Esophagus muscularis mucosa (tissue), 3 donors: ENCODE measurements around the gene IDE.

Experiments used
- POLR2A ChIP-seq: fragments of 450-650 bp; IDR thresholded peaks from one replicate; pipeline ENCODE4 v1.6.1; 2017; ENCODE audit warnings: antibody characterized with exemption, moderate library complexity, mild to moderate bottlenecking, low read depth
- POLR2AphosphoS5 ChIP-seq, 2 donors: sonication (generic); formaldehyde crosslinking; IDR thresholded peaks; one replicate each; pipeline ENCODE4 v1.6.1; 2017; ENCODE audit warnings: antibody characterized with exemption in 2 of 2
- TF ChIP-seq, protein P1 (sequence below), 3 experiments: fragments of 200-600 bp in 2 of 3; fragments of 450-650 bp in 1 of 3; sonication (generic) in 2 of 3; IDR thresholded peaks; one replicate each; pipeline ENCODE4 v1.5.1; 2017 to 2019; ENCODE audit warnings: antibody characterized with exemption in 3 of 3, mild to moderate bottlenecking in 2 of 3, moderate library complexity in 1 of 3

DNA sequence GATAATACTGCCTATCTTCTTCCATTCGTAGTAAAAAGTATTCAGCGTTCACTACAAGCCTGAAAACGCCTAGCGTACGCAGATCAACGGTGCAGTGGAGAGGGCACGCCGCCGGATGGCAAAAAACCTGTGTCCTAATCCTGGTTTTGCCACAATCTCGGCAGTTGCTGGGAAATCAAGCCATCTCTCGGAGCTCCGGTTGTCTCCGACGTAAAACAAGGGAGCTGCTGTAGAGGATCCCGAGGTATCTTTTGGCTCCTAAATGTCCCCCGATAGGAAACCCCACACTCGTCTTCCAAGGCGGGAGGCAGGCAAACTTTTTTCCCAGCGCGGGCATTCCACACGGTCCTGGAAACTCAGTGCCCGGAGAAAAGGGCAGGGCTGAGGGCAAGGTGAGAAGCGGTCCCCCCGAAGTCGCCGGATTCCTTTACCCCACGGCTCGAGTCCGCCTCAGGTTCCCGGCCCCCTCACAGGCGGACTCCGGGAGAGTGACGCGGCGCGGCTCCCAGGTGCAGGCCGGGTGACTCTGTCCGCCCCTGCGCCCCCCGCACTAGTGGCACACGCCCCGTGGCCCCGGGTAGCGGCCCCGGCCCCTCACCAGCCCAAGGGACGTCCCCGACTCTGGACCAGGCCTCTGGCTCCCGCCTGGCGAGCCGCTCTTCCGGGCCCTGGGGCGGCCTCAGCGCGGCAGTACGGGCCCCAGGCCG is 649 bp downstream of the IDE start:
- TF ChIP-seq, protein P1, sequence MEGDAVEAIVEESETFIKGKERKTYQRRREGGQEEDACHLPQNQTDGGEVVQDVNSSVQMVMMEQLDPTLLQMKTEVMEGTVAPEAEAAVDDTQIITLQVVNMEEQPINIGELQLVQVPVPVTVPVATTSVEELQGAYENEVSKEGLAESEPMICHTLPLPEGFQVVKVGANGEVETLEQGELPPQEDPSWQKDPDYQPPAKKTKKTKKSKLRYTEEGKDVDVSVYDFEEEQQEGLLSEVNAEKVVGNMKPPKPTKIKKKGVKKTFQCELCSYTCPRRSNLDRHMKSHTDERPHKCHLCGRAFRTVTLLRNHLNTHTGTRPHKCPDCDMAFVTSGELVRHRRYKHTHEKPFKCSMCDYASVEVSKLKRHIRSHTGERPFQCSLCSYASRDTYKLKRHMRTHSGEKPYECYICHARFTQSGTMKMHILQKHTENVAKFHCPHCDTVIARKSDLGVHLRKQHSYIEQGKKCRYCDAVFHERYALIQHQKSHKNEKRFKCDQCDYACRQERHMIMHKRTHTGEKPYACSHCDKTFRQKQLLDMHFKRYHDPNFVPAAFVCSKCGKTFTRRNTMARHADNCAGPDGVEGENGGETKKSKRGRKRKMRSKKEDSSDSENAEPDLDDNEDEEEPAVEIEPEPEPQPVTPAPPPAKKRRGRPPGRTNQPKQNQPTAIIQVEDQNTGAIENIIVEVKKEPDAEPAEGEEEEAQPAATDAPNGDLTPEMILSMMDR (IDR thresholded peaks at IDR 0.05): peak in 1 of 3 experiments; percentile 36
- TF ChIP-seq POLR2A (no peak), POLR2AphosphoS5 (IDR thresholded peaks at IDR 0.05) (no peak)
